HK-2 (cell line): ENCODE measurements around the gene IGLON5.

Source experiments
- DNase-seq: peaks from one replicate; pipeline ENCODE4 v3.0.0-alpha.2; 2018; ENCODE audit not compliant: unreplicated experiment

IGLON5 gene

GRCh38 chr19:51364200-51365106 is 53.0 kb downstream of the IGLON5 start:
- no peak for DNase-seq

- DNase-seq = peak; percentile 48
These were observed 53.9 kb downstream of the IGLON5 start for GRCh38 chr19:51365211-51365964.

DNA sequence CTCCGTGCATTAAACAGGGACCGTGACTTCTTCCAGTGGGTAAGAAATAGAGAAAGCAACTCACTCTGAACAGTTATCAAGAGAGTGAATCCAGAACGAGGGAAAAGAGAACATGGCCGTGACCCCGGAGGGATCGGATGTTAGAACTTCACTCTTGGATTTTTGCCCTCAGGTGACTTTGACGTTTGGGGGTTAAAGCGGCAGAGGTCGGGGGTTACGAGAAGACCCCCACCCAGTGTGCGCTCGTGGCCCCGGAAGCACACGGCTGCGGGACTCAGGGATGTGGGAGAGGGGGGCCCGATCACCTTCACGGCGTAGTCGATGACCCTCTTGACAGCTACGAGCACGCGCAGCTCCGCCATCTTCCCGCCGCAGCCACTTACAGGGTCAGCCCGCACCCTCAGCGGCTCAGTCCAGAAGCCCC is 54.5 kb downstream of the IGLON5 start, which contains the start of gene ETFB:
TSS of gene ETFB (minus strand) at position 424 of the 424 bp plus-strand sequence. CDS start at position 362, 62 bp downstream.
- DNase-seq = no peak

GRCh38 chr19:51366389-51367254 is 55.2 kb downstream of the IGLON5 start:
- DNase-seq = peak; percentile 98

DNA sequence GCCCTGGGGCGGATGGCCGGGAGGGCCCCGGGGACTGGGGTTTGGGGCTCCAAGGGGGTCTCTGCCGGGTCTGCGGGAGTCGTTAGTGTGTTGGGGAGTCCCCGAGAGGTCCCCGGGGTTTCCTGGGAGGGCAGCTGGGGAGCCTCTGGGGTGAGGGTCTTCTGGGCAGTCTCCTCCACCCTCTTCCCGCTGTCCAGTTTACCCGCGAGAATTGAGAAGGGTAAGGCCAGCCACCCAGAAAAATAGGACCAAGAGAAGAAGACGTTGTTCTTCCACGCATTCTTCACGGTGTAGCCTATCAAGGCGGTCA is 55.8 kb downstream of the IGLON5 start:
- DNase-seq = no peak

DNA sequence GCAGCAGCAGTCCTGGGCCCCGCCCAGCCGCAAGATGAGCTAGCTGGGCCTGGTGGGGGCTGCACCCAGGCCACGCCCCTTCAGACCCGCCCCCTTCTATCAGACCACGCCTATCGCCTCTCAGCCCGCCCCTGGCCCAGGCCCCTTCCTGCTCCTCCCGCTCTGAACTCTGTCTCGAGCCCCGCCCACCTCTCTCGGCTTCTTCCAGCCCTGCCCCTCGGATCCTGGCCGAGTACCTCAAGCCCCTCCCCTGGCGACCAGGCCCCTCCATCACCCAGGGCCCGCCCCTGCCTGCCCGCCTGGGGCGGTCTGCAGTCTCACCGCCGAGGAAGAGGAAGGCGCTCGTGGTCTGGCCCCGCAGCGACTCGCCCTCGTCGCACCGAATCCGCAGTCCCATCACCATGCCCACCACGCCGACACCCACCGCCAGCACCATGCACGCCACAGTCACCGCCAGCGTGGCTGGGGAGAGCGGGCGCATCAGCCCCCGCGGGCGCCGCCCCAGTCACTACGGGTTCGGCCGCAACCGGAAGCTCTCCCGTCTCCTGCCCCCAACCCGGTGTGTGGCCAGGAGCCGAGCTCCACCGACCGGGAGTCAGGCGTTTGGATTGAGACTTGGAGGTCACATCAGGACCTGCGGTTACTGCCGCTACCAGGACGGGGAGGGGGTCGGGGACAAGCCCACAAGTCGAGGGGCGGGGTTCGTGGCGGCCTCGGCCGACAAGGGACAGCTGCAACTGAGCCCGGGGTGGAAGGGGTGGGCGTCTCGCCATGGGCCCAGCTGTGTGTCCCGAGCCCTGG is 56.3 kb downstream of the IGLON5 start:
- peak; percentile 100 for DNase-seq

- no peak for DNase-seq
These were observed 57.2 kb downstream of the IGLON5 start, which contains the start of gene CLDND2 for GRCh38 chr19:51368366-51369282. Gene CLDND2, minus strand, starts transcription at chr19:51369003. Its CDS starts 426 bp downstream, at chr19:51368577.

- no peak for DNase-seq
These were observed 58.8 kb downstream of the IGLON5 start for GRCh38 chr19:51370230-51370629.

GRCh38 chr19:51371186-51371690 is 59.8 kb downstream of the IGLON5 start:
- no peak for DNase-seq

DNA sequence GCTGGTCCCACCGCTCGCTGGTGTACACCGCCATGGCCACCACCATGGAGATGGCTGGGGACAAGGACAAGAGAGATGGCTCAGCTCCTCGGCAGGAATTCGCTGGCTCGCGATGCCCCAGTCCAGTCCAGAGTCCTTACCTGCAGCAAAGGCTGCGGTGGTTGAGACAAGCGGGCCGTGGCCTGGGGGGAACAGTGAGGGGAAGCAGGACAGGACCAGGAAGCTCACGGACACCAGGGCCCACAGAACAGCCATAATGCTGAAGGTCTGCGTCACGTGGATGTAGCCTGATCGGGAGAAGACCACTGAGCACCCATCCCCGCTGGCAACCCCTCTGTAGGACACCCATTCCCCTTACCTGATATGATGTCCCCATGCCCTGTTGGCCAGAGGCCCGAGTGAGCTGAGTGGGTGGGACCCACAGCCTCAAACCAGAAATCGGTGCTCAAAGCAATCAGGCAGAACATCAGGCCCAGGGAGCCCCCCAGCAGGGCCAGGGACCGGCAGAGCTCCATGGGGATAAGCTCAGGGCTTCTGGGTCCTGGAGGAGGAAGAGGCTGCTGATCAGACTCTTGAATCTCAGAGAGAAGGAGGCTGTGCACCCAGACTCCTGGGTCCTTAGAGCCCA is 60.7 kb downstream of the IGLON5 start:
- DNase-seq = no peak

DNA sequence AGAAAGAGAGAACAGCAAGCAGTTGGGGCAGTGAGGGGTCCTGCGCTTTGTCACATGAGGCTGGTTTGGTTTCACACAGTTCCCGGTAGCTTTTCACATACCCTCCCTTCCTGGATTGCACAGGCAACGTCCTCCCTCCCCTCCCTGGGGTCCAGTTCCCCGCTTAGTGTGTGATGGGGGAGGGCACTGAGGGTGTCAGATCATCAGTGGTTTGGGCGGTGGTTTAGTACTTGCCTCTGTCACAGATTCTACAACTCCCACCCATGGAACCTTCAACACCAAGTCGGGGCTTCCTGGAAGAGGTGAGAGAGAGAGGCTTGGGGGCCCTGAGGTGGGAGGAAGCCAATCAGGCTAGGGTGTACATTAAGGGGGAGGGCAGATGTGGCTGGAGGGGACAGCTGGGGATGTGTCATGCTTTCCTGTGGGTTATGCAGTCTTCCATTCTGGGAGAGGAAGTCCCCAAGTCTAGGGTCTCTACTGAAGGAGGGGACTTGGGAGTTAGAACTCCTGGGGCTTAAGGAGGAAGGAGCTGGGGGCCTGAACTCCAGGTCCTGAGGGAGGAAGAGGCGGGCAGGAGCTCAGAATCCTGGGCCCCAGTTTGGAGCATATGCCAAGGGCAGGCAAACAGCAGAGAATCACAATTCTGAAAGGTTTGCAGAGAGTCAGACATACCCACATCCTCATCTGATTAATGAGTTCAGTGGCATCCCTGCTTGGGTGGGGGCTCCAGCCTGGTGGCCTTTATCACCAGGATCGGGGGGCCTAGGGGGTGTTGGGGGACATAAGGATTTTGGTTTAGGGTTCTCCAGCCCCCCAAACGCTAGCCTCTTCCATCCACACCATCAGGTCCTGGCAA is 61.4 kb downstream of the IGLON5 start, which contains the start of gene NKG7:
TSS of gene NKG7 (minus strand) at position 6 of the 856 bp plus-strand sequence. CDS start 119 bp downstream, outside the sequence.
- no peak for DNase-seq

- no peak for DNase-seq
These were observed 64.2 kb downstream of the IGLON5 start for GRCh38 chr19:51375504-51376221.

DNA sequence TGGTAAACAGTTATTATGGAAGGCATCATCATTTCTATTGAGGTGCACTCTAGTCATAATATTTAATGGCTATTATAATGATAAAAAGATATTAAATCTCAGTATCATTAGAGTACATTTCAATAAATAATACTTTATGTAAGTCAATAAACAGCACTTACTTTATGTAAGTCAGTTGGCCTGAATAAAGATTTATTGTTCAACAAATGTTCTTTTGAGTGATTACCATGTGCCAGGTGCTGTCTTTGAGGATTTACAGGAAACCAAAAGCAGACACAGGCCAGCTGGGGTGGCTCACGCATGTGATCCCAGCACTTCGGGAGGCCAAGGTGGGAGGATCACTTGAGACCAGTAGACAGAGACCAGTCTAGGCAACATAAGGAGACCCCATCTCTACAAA is 66.0 kb downstream of the IGLON5 start:
- DNase-seq = no peak

GRCh38 chr19:51380379-51380778 is 68.9 kb downstream of the IGLON5 start:
- DNase-seq = no peak
